Stimulated activated CD4-positive, alpha-beta T cell treated with anti-CD3 and anti-CD28 coated beads, Interleukin-4, amount 100 ng/mL, for 1 hour (primary cell): Measurements from ENCODE around the gene GPR107.
A peak's percentile ranks its signal among the peaks of the same experiment; 100 is the strongest.

Source experiments
- DNase-seq: peaks from one replicate; pipeline ENCODE4 v3.0.0-alpha.2; 2020

GPR107 gene

GRCh38 chr9:130138171-130138653 is 84.5 kb downstream of the GPR107 start:
- no peak for DNase-seq

- no peak for DNase-seq
Observed at GRCh38 chr9:130138791-130139190, 85.1 kb downstream of the GPR107 start.

GRCh38 chr9:130139251-130139650 is 85.5 kb downstream of the GPR107 start:
- DNase-seq: no peak

- peak; percentile 15 for DNase-seq
Observed at GRCh38 chr9:130140706-130141105, 87.0 kb downstream of the GPR107 start.

GRCh38 chr9:130142056-130142455 is 88.3 kb downstream of the GPR107 start:
- DNase-seq: no peak

GRCh38 chr9:130142641-130143040 is 88.9 kb downstream of the GPR107 start:
- DNase-seq: no peak

- DNase-seq: no peak
Observed at GRCh38 chr9:130143279-130143893, 89.7 kb downstream of the GPR107 start.

GRCh38 chr9:130143958-130144366 is 90.3 kb downstream of the GPR107 start:
- no peak for DNase-seq

- DNase-seq: no peak
Observed at GRCh38 chr9:130144703-130145102, 91.0 kb downstream of the GPR107 start.

GRCh38 chr9:130145658-130146057 is 92.0 kb downstream of the GPR107 start:
- DNase-seq: no peak

- DNase-seq: no peak
Observed at GRCh38 chr9:130147198-130147597, 93.5 kb downstream of the GPR107 start.

- DNase-seq: no peak
Observed at GRCh38 chr9:130147910-130148309, 94.2 kb downstream of the GPR107 start.

- DNase-seq: no peak
Observed at GRCh38 chr9:130149031-130149430, 95.3 kb downstream of the GPR107 start.

- no peak for DNase-seq
Observed at GRCh38 chr9:130149654-130150286, 96.1 kb downstream of the GPR107 start.

- no peak for DNase-seq
Observed at GRCh38 chr9:130150779-130151382, 97.2 kb downstream of the GPR107 start.

- DNase-seq: no peak
Observed at GRCh38 chr9:130154816-130155215, 101.1 kb downstream of the GPR107 start.

GRCh38 chr9:130155647-130156046 is 101.9 kb downstream of the GPR107 start:
- DNase-seq: no peak

- DNase-seq: no peak
Observed at GRCh38 chr9:130156672-130157071, 103.0 kb downstream of the GPR107 start.

- no peak for DNase-seq
Observed at GRCh38 chr9:130157079-130157478, 103.4 kb downstream of the GPR107 start.

GRCh38 chr9:130158001-130158400 is 104.3 kb downstream of the GPR107 start:
- no peak for DNase-seq

GRCh38 chr9:130159057-130159456 is 105.4 kb downstream of the GPR107 start:
- no peak for DNase-seq

GRCh38 chr9:130159915-130160670 is 106.4 kb downstream of the GPR107 start:
- DNase-seq: no peak

- DNase-seq: no peak
Observed at GRCh38 chr9:130160862-130161470, 107.3 kb downstream of the GPR107 start.
